HG02798 (cell line): ENCODE data around the gene KCNJ10.

ENCODE experiments used
- ATAC-seq: cut with Tn5 transposase; IDR thresholded peaks from one replicate; pipeline ENCODE4 v1.9.1; 2021; ENCODE audit warnings: mild to moderate bottlenecking; ENCODE audit not compliant: unreplicated experiment, poor library complexity

Gene KCNJ10

GRCh38 chr1:160031365-160032164 is 38.4 kb downstream of the KCNJ10 start, which contains the start of gene PIGM:
PIGM (minus strand) TSS chr1:160031990; CDS start chr1:160031739, 251 bp downstream.
- peak; percentile 96 for ATAC-seq

DNA sequence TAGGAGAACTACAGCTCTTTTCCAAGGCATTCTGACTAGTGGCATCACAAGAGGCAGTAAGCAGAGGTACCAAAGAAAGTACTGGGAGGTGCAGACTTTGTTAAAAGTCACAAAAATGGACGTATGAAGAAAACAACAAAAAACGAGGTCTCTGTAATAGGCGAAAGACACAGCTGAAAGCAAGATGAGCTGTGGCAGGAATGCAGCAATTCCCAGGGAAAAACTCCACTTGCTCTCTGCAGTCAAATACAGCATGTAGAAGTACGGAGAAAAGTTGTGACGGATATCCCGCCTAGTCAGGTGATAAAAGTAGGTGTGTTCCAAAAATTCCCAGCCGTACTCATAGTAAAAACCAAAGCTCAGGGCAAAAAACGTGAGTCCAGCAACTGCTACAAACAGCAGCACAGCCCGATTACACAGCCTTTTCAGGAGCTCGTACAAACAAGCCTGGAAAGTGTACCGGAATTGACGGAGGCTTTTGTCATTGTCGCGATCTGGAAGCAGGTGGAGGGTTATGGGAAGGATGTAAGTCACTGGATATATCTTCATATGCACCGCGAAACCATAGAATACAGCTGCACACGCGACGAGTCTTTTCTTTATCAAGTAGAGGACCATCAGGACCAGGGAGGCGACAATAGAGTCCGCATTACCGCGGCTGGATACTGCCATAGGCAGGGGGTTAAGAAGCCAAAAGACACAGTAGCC is 39.1 kb downstream of the KCNJ10 start:
- no peak for ATAC-seq

DNA sequence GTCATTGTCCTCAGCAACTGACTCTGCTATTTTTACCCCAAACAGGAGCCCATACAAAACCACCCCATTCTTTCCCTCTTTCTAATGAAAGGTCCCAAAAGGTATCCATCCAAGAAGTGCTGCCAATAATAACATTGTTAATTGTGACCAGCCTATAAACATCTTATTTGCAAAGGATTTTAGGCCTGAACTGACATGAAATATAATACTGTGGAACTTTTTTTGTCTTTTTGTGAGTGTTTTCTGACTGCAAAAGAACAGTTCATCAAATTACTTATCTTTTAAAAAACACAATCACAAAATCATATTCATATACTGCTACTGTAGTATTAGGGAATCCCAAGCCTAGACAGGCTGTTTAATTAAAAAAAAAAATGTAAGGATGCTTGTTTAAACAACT is 41.5 kb downstream of the KCNJ10 start:
- ATAC-seq: no peak

DNA sequence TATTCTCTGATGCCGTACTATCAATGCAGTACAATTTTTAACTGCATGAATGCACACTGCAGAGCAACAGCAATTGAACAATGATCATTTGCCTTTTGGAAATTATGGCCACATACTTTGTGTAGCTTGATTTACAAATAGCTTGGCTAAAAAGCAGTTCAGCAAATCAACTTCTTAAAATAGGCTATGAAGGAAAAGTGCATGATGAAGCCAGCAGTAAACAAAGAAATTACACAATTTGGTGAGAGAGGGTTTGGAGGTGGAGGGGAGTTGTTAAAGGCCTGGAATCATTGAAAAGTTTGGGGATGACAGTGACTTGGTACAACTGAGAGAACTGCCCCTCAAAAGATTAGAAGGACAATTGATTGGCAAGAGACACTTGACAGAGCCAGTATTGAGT is 44.6 kb downstream of the KCNJ10 start:
- no peak for ATAC-seq

GRCh38 chr1:160024195-160024905 is 45.6 kb downstream of the KCNJ10 start:
- no peak for ATAC-seq

DNA sequence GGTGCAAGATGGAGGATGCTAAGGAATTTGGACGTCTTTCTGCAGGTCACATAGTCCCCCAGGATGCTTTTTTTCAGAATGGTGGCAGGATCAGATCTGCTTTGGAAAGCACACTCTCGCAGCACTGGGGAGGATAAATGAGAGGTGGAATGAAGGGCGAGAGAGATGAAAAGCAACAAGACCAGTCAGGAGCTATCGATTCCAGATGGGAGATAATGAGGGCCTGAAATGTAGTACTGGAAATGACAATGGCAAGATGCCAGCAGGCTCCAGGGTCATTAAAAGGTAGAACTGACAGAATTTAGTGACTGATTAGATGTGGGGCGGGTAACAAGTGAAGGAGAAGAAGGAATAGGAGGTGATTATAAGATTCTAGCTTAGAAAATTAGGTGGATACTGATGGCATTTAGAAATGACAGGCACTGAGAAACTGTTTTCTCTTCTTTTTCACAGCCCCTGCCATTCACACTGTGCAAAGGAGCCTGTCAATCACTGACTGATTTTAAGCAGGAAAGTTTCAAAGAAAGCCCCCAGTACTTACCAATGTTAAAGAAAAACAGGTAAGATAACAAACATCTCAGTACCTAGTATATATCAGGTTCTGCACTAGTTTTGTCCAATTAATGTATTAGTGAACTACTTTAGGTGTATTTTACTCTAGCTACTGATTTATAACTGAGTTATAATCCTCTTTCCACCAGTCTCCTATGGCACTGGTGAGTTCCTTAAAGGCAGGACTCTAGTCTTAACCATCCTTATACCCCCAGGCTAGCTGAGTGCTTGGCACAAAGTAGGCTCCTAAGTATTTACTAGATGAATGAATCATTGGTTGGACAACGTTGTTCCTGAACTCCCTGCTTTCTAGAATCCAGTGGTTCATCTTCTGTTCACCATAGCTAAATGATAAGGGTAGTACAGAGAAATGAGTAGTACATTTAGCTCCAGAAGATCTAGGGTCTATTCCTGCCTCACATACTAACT is 47.3 kb downstream of the KCNJ10 start:
- ATAC-seq: no peak

GRCh38 chr1:160021376-160022074 is 48.4 kb downstream of the KCNJ10 start:
- no peak for ATAC-seq

GRCh38 chr1:160020196-160020595 is 49.8 kb downstream of the KCNJ10 start:
- no peak for ATAC-seq

- no peak for ATAC-seq
These were observed 51.1 kb downstream of the KCNJ10 start for GRCh38 chr1:160018900-160019299.

GRCh38 chr1:160018347-160018746 is 51.6 kb downstream of the KCNJ10 start:
- ATAC-seq: no peak

GRCh38 chr1:160017592-160017991 is 52.4 kb downstream of the KCNJ10 start:
- ATAC-seq: no peak

DNA sequence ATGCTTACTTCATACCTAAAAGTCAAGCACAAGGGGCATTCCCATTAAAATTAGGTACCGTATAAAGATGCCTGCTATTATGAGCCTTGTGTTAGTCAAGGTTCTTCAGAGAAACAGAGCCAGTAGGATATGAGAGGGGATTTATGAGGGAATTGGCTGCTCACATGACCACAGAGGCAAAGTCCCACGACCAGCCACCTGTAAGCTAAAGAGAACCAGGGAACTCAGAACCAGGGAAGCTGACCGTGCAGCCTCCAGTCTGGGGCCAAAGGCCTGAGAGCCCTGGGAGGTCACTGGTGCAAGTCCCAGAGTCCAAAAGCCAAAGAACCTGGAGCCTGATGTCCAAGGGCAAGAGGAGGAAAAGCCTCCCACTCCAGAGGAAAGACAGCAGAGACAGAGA is 58.2 kb downstream of the KCNJ10 start:
- no peak for ATAC-seq

- no peak for ATAC-seq
These were observed 60.2 kb downstream of the KCNJ10 start for GRCh38 chr1:160009801-160010200.

GRCh38 chr1:160009081-160009480 is 60.9 kb downstream of the KCNJ10 start:
- no peak for ATAC-seq

GRCh38 chr1:160007577-160008200 is 62.3 kb downstream of the KCNJ10 start:
- no peak for ATAC-seq

- peak; percentile 79 for ATAC-seq
These were observed 63.5 kb downstream of the KCNJ10 start for GRCh38 chr1:160006312-160006940.

- no peak for ATAC-seq
These were observed 64.9 kb downstream of the KCNJ10 start for GRCh38 chr1:160005070-160005469.

GRCh38 chr1:160004425-160004824 is 65.5 kb downstream of the KCNJ10 start:
- no peak for ATAC-seq
